Caco-2 (cell line): ENCODE measurements around the gene FABP3. TPM values are rescaled to one million over a fixed set of nuclear protein-coding genes. Genes with fewer than 3 reads are reported as not detected.
A peak's percentile ranks its signal among the peaks of the same experiment; 100 is the strongest.

Experiments used
- BruUV-seq: library from RNA; stranded (reverse); fragments of 400-500 nt; replicated peaks from 2 replicates; lab custom pipeline; 2021; lab: Mats Ljungman, UMichigan
- CTCF ChIA-PET: fragments of 300-600 bp; sonication (Branson Sonifier 250); formaldehyde crosslinking; loops from one replicate; lab custom pipeline; 2022; ENCODE audit warnings: antibody characterized with exemption; lab: Charles Lee
- POLR2A ChIA-PET: fragments of 300-600 bp; sonication (Branson Sonifier 250); formaldehyde crosslinking; loops from one replicate; lab custom pipeline; 2022; ENCODE audit warnings: antibody characterized with exemption; lab: Charles Lee
- DNase-seq, 2 experiments: peaks; one replicate each; pipeline versions ENCODE4 v3.0.0 to v3.0.0-alpha.2; 2020 to 2022
- H3K27me3 ChIP-seq: replicated peaks from 2 replicates; pipeline ENCODE4 v1.6.0; 2011; ENCODE audit warnings: low read length; ENCODE audit not compliant: control insufficient read depth, insufficient read depth
- H3K36me3 ChIP-seq: 2 replicates; pipeline ENCODE4 v1.5.1; 2011; ENCODE audit warnings: low read length; ENCODE audit not compliant: control insufficient read depth, insufficient read depth
- H3K4me1 ChIP-seq: fragments of 250-450 bp; sonication (Bioruptor Pico); 2 replicates; pipeline ENCODE4 v1.5.1; 2020; ENCODE audit warnings: mild to moderate bottlenecking
- H3K4me3 ChIP-seq: 2 replicates; pipeline ENCODE4 v1.5.1; 2011; ENCODE audit warnings: low read depth, mild to moderate bottlenecking, control low read depth, low read length
- H3K9me3 ChIP-seq: fragments of 250-450 bp; sonication (Bioruptor Pico); 2 replicates; pipeline ENCODE4 v1.5.1; 2020; ENCODE audit warnings: mild to moderate bottlenecking, moderate library complexity
- H3K27ac Mint-ChIP-seq: one replicate; pipeline ENCODE4 v1.8.0; 2022; ENCODE audit warnings: mixed read lengths; ENCODE audit not compliant: unreplicated experiment
- H3K27me3 Mint-ChIP-seq: one replicate; pipeline ENCODE4 v1.8.0; 2022; ENCODE audit warnings: mixed read lengths; ENCODE audit not compliant: insufficient read depth, unreplicated experiment
- H3K36me3 Mint-ChIP-seq: one replicate; pipeline ENCODE4 v1.8.0; 2022; ENCODE audit warnings: mild to moderate bottlenecking, mixed read lengths; ENCODE audit not compliant: insufficient read depth, unreplicated experiment
- H3K4me1 Mint-ChIP-seq: one replicate; pipeline ENCODE4 v1.8.0; 2022; ENCODE audit warnings: low read depth, mixed read lengths; ENCODE audit not compliant: unreplicated experiment
- H3K4me3 Mint-ChIP-seq: one replicate; pipeline ENCODE4 v1.8.0; 2022; ENCODE audit warnings: mild to moderate bottlenecking, moderate library complexity, mixed read lengths; ENCODE audit not compliant: unreplicated experiment
- H3K9me3 Mint-ChIP-seq: one replicate; pipeline ENCODE4 v1.8.0; 2022; ENCODE audit warnings: mixed read lengths; ENCODE audit not compliant: unreplicated experiment
- intact Hi-C: fragments of 100-400 bp; cut with micrococcal nuclease; formaldehyde crosslinking; loops from one replicate; pipeline ENCODE4 v1.10.0; 2022; ENCODE audit not compliant: unreplicated experiment
- total RNA-seq: library from RNA; stranded (reverse); gene quantifications from 2 replicates; pipeline ENCODE4 v1.2.3, GENCODE V29; 2022
- TF ChIP-seq, protein P1 (sequence below), 2 experiments: fragments of 200-600 bp in 1 of 2; IDR thresholded peaks; 1 replicate in 1 of 2; 2 replicates in 1 of 2; pipeline versions ENCODE4 v1.5.1 to v1.8.0; 2011 to 2022; ENCODE audit warnings: antibody characterized with exemption in 1 of 2, control low read depth in 1 of 2, inconsistent platforms in 1 of 2, low read depth in 1 of 2, low read length in 1 of 2, mild to moderate bottlenecking in 1 of 2, moderate library complexity in 1 of 2; ENCODE audit not compliant: insufficient read depth in 1 of 2, severe bottlenecking in 1 of 2, unreplicated experiment in 1 of 2

FABP3 gene
- total RNA-seq, 1 experiment from 2014 or later = 12.1 TPM

DNA sequence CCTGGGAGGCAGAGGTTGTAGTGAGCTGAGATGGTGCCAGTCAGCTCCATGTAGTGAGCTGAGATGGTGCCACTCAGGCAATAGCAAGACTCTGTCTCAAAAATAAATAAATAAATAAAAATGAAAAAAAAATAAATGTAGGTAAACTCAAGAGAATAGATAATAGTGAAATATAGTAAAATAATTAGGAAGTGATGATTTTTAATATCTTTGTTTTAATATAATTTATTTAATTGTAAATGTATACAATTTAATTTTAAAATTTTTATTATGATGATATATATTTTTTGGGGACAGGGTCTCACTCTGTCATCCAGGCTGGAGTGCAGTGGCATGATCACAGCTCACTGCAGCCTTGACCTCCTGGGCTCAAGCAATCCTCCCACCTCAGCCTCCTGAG, 20.6 kb upstream of the FABP3 start:
- Histone ChIP-seq H3K27me3 (no peaks in the 10 kb centered on the region), H3K36me3 (no peaks in the 10 kb centered on the region), H3K4me3 (no peak overlapping the region), H3K9me3 (no peaks in the 10 kb centered on the region), H3K4me1 (peaks cover 44% of the 10 kb centered on the region)
- Mint-ChIP-seq H3K4me1 (peaks cover 17% of the 10 kb centered on the region), H3K36me3 (peaks cover 9% of the 10 kb centered on the region), H3K4me3 (no peak overlapping the region), H3K9me3 (no peaks in the 10 kb centered on the region), H3K27me3 (no peaks in the 10 kb centered on the region), H3K27ac (no peak overlapping the region)
- CTCF ChIA-PET = no interaction called here
- no TSS peak for BruUV-seq
- DNase-seq = no peak
- intact Hi-C loops = no loop called here
- POLR2A ChIA-PET = no interaction called here
- TF ChIP-seq, protein P1, sequence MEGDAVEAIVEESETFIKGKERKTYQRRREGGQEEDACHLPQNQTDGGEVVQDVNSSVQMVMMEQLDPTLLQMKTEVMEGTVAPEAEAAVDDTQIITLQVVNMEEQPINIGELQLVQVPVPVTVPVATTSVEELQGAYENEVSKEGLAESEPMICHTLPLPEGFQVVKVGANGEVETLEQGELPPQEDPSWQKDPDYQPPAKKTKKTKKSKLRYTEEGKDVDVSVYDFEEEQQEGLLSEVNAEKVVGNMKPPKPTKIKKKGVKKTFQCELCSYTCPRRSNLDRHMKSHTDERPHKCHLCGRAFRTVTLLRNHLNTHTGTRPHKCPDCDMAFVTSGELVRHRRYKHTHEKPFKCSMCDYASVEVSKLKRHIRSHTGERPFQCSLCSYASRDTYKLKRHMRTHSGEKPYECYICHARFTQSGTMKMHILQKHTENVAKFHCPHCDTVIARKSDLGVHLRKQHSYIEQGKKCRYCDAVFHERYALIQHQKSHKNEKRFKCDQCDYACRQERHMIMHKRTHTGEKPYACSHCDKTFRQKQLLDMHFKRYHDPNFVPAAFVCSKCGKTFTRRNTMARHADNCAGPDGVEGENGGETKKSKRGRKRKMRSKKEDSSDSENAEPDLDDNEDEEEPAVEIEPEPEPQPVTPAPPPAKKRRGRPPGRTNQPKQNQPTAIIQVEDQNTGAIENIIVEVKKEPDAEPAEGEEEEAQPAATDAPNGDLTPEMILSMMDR (IDR thresholded peaks at IDR 0.05; ENCODE audit: insufficient read depth in 1 of 2, low read depth in 1 of 2, low read length in 1 of 2, severe bottlenecking in 1 of 2, unreplicated experiment in 1 of 2) = no peak

DNA sequence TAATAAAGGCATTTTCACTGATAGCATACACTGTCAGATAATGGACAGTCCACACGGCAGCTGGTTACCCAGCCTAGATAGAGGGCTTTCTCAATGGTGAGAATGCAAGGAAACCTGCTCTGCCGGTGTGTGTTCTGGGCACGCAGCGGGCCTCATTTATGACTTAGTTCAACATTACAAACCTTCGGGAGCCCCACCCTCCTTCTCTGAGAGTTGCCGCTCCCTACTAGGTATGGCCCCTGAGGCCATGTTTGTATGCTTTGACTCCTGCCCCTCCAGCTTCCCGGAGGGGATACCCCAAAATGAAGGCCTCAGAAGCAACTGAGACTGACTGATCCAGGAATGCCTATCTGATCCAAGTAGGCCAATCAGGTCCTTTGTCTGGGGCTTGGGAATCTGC, 17.2 kb upstream of the FABP3 start:
- TF ChIP-seq, protein P1 (IDR thresholded peaks at IDR 0.05; ENCODE audit: insufficient read depth in 1 of 2, low read depth in 1 of 2, low read length in 1 of 2, severe bottlenecking in 1 of 2, unreplicated experiment in 1 of 2) = no peak
- Histone ChIP-seq H3K9me3 (no peaks in the 10 kb centered on the region), H3K36me3 (no peaks in the 10 kb centered on the region), H3K4me3 (no peak overlapping the region), H3K27me3 (no peaks in the 10 kb centered on the region), H3K4me1 (peaks cover 39% of the 10 kb centered on the region)
- Mint-ChIP-seq H3K4me3 (peak overlapping the region; percentile 64), H3K9me3 (no peaks in the 10 kb centered on the region), H3K36me3 (peaks cover 9% of the 10 kb centered on the region), H3K27me3 (no peaks in the 10 kb centered on the region), H3K27ac (peak overlapping the region; percentile 96), H3K4me1 (peaks cover 15% of the 10 kb centered on the region)
- BruUV-seq = no TSS peak
- POLR2A ChIA-PET = interaction anchor here (0.7 to 1.9 kb wide), 3 partner anchors 16 to 93 kb away, joined by 3 to 33 read pairs (median 11); partner anchors contain the start of genes FABP3, SNRNP40 and ZCCHC17
- peak; percentile 90 to 95 for DNase-seq
- CTCF ChIA-PET = interaction anchor here (0.7 to 3.0 kb wide), 3 partner anchors 16 to 220 kb away, joined by 3 to 25 read pairs (median 11); partner anchors contain the start of gene FABP3
- intact Hi-C loops = loop anchor here (1.0 to 2.0 kb wide), 2 partner anchors 17 to 159 kb away; partner anchors contain the start of gene FABP3

GRCh38 chr1:31389616-31390015, 16.7 kb upstream of the FABP3 start:
- Histone ChIP-seq H3K27me3 (no peaks in the 10 kb centered on the region), H3K4me1 (peaks cover 39% of the 10 kb centered on the region), H3K9me3 (no peaks in the 10 kb centered on the region), H3K4me3 (no peak overlapping the region), H3K36me3 (no peaks in the 10 kb centered on the region)
- DNase-seq = peak in 1 of 2 experiments; percentile 40
- BruUV-seq = TSS peak; percentile 97
- CTCF ChIA-PET = interaction anchor here (0.7 to 3.0 kb wide), 3 partner anchors 16 to 220 kb away, joined by 3 to 25 read pairs (median 11); partner anchors contain the start of gene FABP3
- Mint-ChIP-seq H3K27me3 (no peaks in the 10 kb centered on the region), H3K27ac (peak overlapping the region; percentile 96), H3K9me3 (no peaks in the 10 kb centered on the region), H3K36me3 (peaks cover 9% of the 10 kb centered on the region), H3K4me3 (peak overlapping the region; percentile 64), H3K4me1 (peaks cover 15% of the 10 kb centered on the region)
- TF ChIP-seq, protein P1 (IDR thresholded peaks at IDR 0.05; ENCODE audit: insufficient read depth in 1 of 2, low read depth in 1 of 2, low read length in 1 of 2, severe bottlenecking in 1 of 2, unreplicated experiment in 1 of 2) = no peak
- POLR2A ChIA-PET = interaction anchor here (0.7 to 1.9 kb wide), 3 partner anchors 16 to 93 kb away, joined by 3 to 33 read pairs (median 11); partner anchors contain the start of genes FABP3, SNRNP40 and ZCCHC17
- intact Hi-C loops = loop anchor here (1.0 to 2.0 kb wide), 2 partner anchors 16 to 159 kb away; partner anchors contain the start of gene FABP3
